Right renal cortex interstitium (tissue), 3 donors: ENCODE measurements around the gene PPARGC1A. TPM values are rescaled to one million over a fixed set of nuclear protein-coding genes. Genes with fewer than 3 reads are reported as not detected.

ENCODE experiments used
- DNase-seq, 3 donors: peaks; one replicate each; pipeline ENCODE4 v3.0.0-alpha.2; 2013; ENCODE audit warnings: low read depth in 3 of 3, low spot score in 2 of 3
- polyA plus RNA-seq, 3 donors: library from polyadenylated mRNA; unstranded; fragments of 120-200 nt; gene quantifications; one replicate each; pipeline ENCODE4 v1.2.1, GENCODE V29; 2013; ENCODE audit not compliant: insufficient read length in 3 of 3

PPARGC1A gene
- polyA plus RNA-seq, 3 donors = 28.8 to 36.2 (median 29.2) TPM

GRCh38 chr4:23853986-23854660 lies 35.7 kb downstream of the PPARGC1A start:
- no peak for DNase-seq

- DNase-seq = no peak
These were observed 38.4 kb downstream of the PPARGC1A start for GRCh38 chr4:23851464-23851863.

GRCh38 chr4:23847158-23847557 lies 42.7 kb downstream of the PPARGC1A start:
- no peak for DNase-seq

- no peak for DNase-seq
These were observed 44.9 kb downstream of the PPARGC1A start for GRCh38 chr4:23844961-23845360.

DNA sequence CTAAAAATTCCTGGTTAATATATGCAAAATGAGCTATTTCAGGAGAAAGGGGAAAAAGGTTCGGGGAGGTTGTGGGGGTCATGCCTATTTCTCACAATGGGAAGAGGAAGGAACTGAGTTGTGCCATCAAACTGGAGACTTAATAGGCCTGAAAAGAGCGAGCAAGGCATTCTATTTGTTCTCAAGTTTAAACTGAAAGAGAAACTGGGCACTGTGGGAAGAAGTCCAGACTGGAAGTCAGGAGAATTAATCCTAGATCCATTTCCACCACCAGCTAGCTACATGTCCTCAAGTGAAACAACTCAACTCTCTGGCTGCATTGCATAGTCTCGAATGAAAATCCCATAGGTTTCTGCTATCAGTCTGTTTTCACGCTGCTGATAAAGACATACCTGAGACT lies 50.6 kb downstream of the PPARGC1A start:
- no peak for DNase-seq

DNA sequence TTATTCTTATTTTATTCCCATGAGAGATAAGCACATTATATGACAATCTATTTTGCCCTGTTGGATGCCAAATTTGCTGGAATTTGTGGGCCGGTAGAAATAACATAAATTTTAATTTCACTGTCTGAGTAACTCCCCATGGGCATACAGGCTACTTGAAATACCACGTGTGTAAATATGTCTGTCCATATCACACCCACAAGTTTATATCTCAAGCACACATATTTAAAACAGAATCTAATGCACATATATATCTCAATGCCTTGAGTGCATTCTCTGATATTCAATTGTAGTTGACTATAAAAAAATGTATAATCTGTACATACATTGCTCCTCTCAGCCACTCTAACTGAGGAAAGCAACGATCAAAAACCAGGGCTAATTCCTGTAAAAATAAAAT lies 51.2 kb downstream of the PPARGC1A start:
- no peak for DNase-seq

GRCh38 chr4:23838131-23838530 lies 51.7 kb downstream of the PPARGC1A start:
- DNase-seq = no peak

GRCh38 chr4:23837371-23837770 lies 52.5 kb downstream of the PPARGC1A start:
- no peak for DNase-seq

- DNase-seq = no peak
These were observed 53.9 kb downstream of the PPARGC1A start for GRCh38 chr4:23835774-23836478.

DNA sequence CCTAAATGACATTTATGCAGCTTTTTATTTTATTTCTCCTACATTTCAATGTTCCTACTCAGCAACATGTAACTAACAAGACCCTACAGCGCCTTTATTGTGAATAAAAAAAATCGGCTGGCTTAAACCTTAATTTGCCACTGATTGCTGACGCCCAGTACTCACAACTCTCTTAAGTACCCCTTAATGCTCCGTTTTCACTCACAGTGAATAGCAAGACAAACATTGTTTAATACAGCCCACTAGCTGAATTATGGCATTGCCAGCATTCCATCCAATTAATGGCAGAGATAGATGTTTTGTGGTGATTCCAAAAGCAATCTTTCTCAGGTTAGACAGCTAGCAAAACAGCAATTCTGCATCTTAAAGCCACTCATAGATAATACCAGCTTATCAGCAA lies 61.1 kb downstream of the PPARGC1A start:
- no peak for DNase-seq

DNA sequence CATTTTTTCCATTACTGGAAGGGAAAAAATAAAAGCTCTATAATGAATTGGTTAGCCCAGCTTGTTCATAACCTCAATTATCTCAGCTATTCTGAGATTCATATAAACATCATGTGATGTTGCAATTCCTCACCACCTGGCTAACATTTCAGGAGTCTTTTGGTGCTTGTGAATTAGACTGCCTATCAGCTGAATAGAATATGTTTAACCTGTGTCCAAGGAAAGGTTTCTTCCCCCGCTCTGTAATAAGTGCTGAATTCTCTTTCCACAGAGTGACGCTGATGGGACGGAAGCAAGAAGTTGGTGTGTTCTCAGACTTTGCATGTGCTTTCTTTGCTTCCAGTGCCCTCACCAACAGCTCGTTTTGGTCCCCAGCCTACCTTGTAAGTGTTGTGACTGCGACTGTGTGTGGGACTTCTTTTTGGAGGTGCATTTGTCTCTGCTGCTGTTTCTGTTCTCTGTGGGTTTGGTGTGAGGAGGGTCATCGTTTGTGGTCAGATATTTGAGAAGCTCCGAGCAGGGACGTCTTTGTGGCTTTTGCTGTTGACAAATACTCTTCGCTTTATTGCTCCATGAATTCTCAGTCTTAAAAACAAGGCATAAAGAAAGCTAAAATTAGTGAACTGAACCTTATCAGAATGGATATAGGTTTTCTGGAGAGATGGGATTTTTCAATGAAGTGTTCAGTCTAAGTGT lies 61.7 kb downstream of the PPARGC1A start:
- no peak for DNase-seq

DNA sequence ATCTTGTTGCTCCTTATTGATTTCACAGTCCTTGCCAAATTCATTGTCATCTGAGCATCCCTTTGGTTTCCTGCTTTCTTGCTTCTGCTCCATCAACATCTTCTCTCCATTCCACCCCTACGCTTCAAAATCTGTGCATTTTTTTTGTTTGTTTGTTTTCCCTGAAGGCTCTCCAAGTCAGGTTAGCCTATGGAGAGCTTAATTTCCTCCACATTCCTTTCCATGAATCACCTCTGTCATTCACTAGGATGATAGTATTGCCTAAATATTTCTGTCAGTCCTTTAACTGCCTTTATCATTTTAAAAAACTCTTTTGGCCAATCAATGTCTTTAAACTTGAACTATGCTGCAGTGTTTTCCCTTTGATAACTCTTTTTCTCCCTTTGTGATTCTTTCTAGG lies 67.7 kb downstream of the PPARGC1A start:
- DNase-seq = no peak

GRCh38 chr4:23819041-23819511 lies 70.8 kb downstream of the PPARGC1A start:
- no peak for DNase-seq

GRCh38 chr4:23818097-23818885 lies 71.6 kb downstream of the PPARGC1A start:
- no peak for DNase-seq

GRCh38 chr4:23814996-23815660 lies 74.7 kb downstream of the PPARGC1A start:
- DNase-seq = peak in 1 of 3 donors; percentile 27

DNA sequence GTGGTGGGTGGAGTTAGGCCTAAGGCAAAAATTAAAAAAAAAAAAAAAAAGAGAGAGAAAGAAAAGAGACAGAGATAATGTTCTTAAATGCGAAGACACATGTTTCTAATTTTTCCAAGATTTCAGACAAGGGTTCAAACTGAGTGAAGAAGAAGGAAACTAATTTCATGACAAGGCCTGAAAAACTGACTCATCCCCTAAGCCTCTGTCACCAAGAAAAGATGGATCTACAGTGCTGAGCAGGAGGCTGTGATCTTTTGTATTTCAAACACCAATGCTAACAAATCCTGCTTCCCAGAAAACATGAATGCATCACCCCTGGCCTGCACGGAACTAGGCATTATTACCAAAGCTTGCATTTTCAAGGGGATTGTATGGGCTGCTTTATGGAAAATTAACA lies 75.3 kb downstream of the PPARGC1A start:
- no peak for DNase-seq

DNA sequence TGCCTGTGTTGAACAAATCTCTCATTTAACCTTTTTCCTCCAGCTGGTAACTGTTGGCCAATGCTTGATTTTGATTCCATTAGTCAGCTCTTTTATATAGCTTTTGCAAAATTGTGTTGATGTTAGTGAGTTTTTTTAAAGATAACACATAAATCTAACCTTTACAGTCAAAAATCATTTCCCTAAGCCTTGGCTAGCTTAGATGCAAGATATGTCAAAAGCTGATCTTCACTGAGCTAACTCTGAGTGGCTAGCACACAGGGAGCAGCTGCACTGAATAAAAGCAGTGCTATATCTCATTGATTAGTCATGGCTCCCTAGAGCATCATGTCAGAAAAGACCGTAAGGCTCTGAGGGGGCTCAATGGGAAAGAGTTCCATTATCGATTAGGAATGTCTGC lies 78.7 kb downstream of the PPARGC1A start:
- DNase-seq = no peak

GRCh38 chr4:23805450-23805851 lies 84.4 kb downstream of the PPARGC1A start:
- DNase-seq = no peak

- DNase-seq = peak in 2 of 3 donors; percentile 27 to 35
These were observed 100.1 kb downstream of the PPARGC1A start for GRCh38 chr4:23789762-23790161.

DNA sequence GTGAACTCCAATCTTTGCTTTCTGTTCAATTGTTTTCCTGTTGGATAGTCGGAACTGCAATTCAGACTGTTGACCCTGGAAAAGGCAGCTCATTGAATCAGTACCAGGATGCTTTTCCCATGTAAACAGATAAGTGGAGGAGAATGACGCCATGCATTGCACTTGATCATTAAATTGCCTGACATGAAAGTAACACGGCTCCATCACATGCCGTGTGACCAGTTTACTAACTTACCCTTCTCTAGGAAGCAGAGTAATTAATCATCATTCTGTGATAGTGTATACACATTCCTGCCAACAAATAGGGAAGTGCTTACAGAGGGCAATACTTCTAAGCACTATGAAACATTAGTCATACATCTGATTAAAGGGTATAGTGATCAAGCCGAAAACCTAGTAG lies 101.4 kb downstream of the PPARGC1A start:
- DNase-seq = no peak
